ENCODE results near the gene ADAMTS20.

Gene ADAMTS20

GRCh38 chr12:43312991-43313505, 239.0 kb downstream of the ADAMTS20 start:
- DNase-seq: no peak

- no peak for DNase-seq
These were observed 241.4 kb downstream of the ADAMTS20 start for GRCh38 chr12:43310596-43310995.

- DNase-seq: no peak
These were observed 242.0 kb downstream of the ADAMTS20 start for GRCh38 chr12:43309959-43310358.

GRCh38 chr12:43308776-43309175, 243.2 kb downstream of the ADAMTS20 start:
- no peak for DNase-seq

GRCh38 chr12:43307126-43307525, 244.9 kb downstream of the ADAMTS20 start:
- DNase-seq: no peak

GRCh38 chr12:43306066-43306465, 245.9 kb downstream of the ADAMTS20 start:
- DNase-seq: no peak

GRCh38 chr12:43305065-43305464, 246.9 kb downstream of the ADAMTS20 start:
- no peak for DNase-seq

All from activated effector memory CD4-positive, alpha-beta T cell treated with Interleukin-2 at 50 U/mL for 16 hours (primary cell).